ENCODE data around the gene GJC2.
A peak's percentile ranks its signal among the peaks of the same experiment; 100 is the strongest.

The GJC2 gene

GRCh38 chr1:228166170-228166936 lies 16.6 kb downstream of the GJC2 start:
- TF ChIP-seq RAD21 (IDR thresholded peaks at IDR 0.05; ENCODE audit: low read depth), result no peak
- peak; percentile 61 for TF ChIP-seq ZBTB7A (IDR thresholded peaks at IDR 0.05; ENCODE audit: low read depth)

GRCh38 chr1:228168563-228169270 lies 19.0 kb downstream of the GJC2 start:
- TF ChIP-seq CREB1 (IDR thresholded peaks at IDR 0.05; ENCODE audit: low read depth), result no peak
- no peak for TF ChIP-seq NFIC (IDR thresholded peaks at IDR 0.05)
- TF ChIP-seq RAD21 (IDR thresholded peaks at IDR 0.05; ENCODE audit: low read depth), result no peak
- TF ChIP-seq YY1 (IDR thresholded peaks at IDR 0.05; ENCODE audit: low read depth), result no peak
- no peak for TF ChIP-seq REST (IDR thresholded peaks at IDR 0.05; ENCODE audit: low read depth)
- TF ChIP-seq CEBPB (IDR thresholded peaks at IDR 0.05), result no peak
- no peak for TF ChIP-seq MAX (IDR thresholded peaks at IDR 0.05)
- no peak for TF ChIP-seq TEAD4 (IDR thresholded peaks at IDR 0.05)
- no peak for TF ChIP-seq FOXM1 (IDR thresholded peaks at IDR 0.05; ENCODE audit: borderline replicate concordance, low read depth)
- TF ChIP-seq TAF1 (IDR thresholded peaks at IDR 0.05; ENCODE audit: low read depth), result no peak
- no peak for TF ChIP-seq TCF12 (IDR thresholded peaks at IDR 0.05; ENCODE audit: low read depth)
- TF ChIP-seq EGR1 (IDR thresholded peaks at IDR 0.05), result no peak
- TF ChIP-seq ZBTB7A (IDR thresholded peaks at IDR 0.05; ENCODE audit: low read depth), result no peak
- TF ChIP-seq EP300 (IDR thresholded peaks at IDR 0.05; ENCODE audit: borderline replicate concordance), result no peak
- TF ChIP-seq USF1 (IDR thresholded peaks at IDR 0.05), result no peak

- TF ChIP-seq ZBTB7A (IDR thresholded peaks at IDR 0.05; ENCODE audit: low read depth) (no peak), FOXM1 (IDR thresholded peaks at IDR 0.05; ENCODE audit: borderline replicate concordance, low read depth) (no peak), RAD21 (IDR thresholded peaks at IDR 0.05; ENCODE audit: low read depth) (no peak), EP300 (IDR thresholded peaks at IDR 0.05; ENCODE audit: borderline replicate concordance) (no peak), TAF1 (IDR thresholded peaks at IDR 0.05; ENCODE audit: low read depth) (no peak), USF1 (IDR thresholded peaks at IDR 0.05) (no peak), REST (IDR thresholded peaks at IDR 0.05; ENCODE audit: low read depth) (no peak), NFIC (IDR thresholded peaks at IDR 0.05) (no peak), CREB1 (IDR thresholded peaks at IDR 0.05; ENCODE audit: low read depth) (no peak), YY1 (IDR thresholded peaks at IDR 0.05; ENCODE audit: low read depth) (no peak), TCF12 (IDR thresholded peaks at IDR 0.05; ENCODE audit: low read depth) (no peak), CEBPB (IDR thresholded peaks at IDR 0.05) (no peak), MAX (IDR thresholded peaks at IDR 0.05) (no peak), TEAD4 (IDR thresholded peaks at IDR 0.05) (no peak), EGR1 (IDR thresholded peaks at IDR 0.05) (no peak)
These were observed 19.6 kb downstream of the GJC2 start for GRCh38 chr1:228169345-228169744.

GRCh38 chr1:228170666-228171065 lies 20.9 kb downstream of the GJC2 start:
- TF ChIP-seq EP300 (IDR thresholded peaks at IDR 0.05; ENCODE audit: borderline replicate concordance) (no peak), ZBTB7A (IDR thresholded peaks at IDR 0.05; ENCODE audit: low read depth) (no peak), NFIC (IDR thresholded peaks at IDR 0.05) (no peak), TEAD4 (IDR thresholded peaks at IDR 0.05) (no peak)

- TF ChIP-seq YY1 (IDR thresholded peaks at IDR 0.05; ENCODE audit: low read depth) (no peak), CREB1 (IDR thresholded peaks at IDR 0.05; ENCODE audit: low read depth) (no peak), TEAD4 (IDR thresholded peaks at IDR 0.05) (no peak), EGR1 (IDR thresholded peaks at IDR 0.05) (no peak), MAX (IDR thresholded peaks at IDR 0.05) (no peak), CEBPB (IDR thresholded peaks at IDR 0.05) (no peak), NFIC (IDR thresholded peaks at IDR 0.05) (no peak), TCF12 (IDR thresholded peaks at IDR 0.05; ENCODE audit: low read depth) (no peak), REST (IDR thresholded peaks at IDR 0.05; ENCODE audit: low read depth) (no peak), USF1 (IDR thresholded peaks at IDR 0.05) (no peak), FOXM1 (IDR thresholded peaks at IDR 0.05; ENCODE audit: borderline replicate concordance, low read depth) (no peak), ZBTB7A (IDR thresholded peaks at IDR 0.05; ENCODE audit: low read depth) (no peak), TAF1 (IDR thresholded peaks at IDR 0.05; ENCODE audit: low read depth) (no peak), EP300 (IDR thresholded peaks at IDR 0.05; ENCODE audit: borderline replicate concordance) (no peak), RAD21 (IDR thresholded peaks at IDR 0.05; ENCODE audit: low read depth) (no peak)
These were observed 21.6 kb downstream of the GJC2 start for GRCh38 chr1:228171221-228171891.
